CD4-positive, alpha-beta T cell treated with Interleukin-6 for 4 hours (primary cell): ENCODE measurements around the gene CLEC16A.

Experiments
- DNase-seq: peaks from one replicate; pipeline ENCODE4 v3.0.0-alpha.2; 2020; ENCODE audit warnings: mixed read lengths

Gene CLEC16A, protein sequence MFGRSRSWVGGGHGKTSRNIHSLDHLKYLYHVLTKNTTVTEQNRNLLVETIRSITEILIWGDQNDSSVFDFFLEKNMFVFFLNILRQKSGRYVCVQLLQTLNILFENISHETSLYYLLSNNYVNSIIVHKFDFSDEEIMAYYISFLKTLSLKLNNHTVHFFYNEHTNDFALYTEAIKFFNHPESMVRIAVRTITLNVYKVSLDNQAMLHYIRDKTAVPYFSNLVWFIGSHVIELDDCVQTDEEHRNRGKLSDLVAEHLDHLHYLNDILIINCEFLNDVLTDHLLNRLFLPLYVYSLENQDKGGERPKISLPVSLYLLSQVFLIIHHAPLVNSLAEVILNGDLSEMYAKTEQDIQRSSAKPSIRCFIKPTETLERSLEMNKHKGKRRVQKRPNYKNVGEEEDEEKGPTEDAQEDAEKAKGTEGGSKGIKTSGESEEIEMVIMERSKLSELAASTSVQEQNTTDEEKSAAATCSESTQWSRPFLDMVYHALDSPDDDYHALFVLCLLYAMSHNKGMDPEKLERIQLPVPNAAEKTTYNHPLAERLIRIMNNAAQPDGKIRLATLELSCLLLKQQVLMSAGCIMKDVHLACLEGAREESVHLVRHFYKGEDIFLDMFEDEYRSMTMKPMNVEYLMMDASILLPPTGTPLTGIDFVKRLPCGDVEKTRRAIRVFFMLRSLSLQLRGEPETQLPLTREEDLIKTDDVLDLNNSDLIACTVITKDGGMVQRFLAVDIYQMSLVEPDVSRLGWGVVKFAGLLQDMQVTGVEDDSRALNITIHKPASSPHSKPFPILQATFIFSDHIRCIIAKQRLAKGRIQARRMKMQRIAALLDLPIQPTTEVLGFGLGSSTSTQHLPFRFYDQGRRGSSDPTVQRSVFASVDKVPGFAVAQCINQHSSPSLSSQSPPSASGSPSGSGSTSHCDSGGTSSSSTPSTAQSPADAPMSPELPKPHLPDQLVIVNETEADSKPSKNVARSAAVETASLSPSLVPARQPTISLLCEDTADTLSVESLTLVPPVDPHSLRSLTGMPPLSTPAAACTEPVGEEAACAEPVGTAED

GRCh38 chr16:10944249-10945064, at the start of gene CLEC16A:
Gene CLEC16A, plus strand, starts transcription at chr16:10944564. Its CDS starts 154 bp downstream, at chr16:10944718.
- peak; percentile 96 for DNase-seq

GRCh38 chr16:10895053-10895946, 49.1 kb upstream of the CLEC16A start:
- DNase-seq, result peak; percentile 30

- DNase-seq, result no peak
Observed at GRCh38 chr16:10896165-10896564, 48.2 kb upstream of the CLEC16A start.

GRCh38 chr16:10896723-10897122, 47.6 kb upstream of the CLEC16A start:
- no peak for DNase-seq

DNA sequence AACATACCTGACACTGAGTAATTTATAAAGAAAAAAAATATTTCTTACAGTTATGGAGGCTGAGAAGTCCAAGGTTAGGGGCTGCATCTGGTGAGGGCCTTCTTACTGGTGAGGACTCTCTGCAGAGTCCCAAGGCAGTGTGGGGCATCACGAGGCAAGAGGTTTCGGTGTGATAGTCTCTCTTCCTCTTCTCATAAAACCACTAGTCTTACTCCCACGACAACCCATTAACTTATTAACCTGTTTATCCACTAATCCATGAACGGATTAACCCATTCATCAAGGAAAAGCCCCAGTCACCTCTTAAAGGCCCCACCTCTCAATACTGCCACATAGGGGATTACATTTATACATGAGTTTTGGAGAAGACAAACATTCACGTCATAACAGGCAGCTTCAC, 47.2 kb upstream of the CLEC16A start:
- no peak for DNase-seq

DNA sequence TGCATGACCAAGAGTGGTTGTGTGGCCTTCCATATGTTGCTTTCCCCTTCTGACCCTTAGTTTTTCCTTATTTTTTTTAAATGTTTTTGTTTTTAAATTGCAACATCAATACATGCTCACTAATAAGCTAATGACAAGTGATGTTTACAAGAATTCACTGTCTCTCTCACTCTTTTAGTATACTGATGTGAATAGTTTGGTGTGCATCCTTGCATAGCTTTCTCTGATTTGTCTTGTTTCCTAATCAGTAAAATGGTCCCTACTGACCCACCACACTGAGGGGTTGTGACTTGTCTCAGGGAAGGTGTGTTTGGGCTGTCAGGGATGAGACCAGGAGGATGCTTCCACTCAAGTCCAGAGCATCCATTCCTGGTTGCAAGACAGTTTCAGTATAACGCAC, 41.4 kb upstream of the CLEC16A start:
- DNase-seq, result no peak

DNA sequence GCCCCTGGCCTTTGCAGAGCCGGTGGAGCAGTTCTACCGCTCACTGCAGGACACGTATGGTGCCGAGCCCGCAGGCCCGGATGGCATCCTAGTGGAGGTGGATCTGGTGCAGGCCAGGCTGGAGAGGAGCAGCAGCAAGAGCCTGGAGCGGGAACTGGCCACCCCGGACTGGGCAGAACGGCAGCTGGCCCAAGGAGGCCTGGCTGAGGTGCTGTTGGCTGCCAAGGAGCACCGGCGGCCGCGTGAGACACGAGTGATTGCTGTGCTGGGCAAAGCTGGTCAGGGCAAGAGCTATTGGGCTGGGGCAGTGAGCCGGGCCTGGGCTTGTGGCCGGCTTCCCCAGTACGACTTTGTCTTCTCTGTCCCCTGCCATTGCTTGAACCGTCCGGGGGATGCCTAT, 37.9 kb upstream of the CLEC16A start:
- no peak for DNase-seq

- no peak for DNase-seq
Observed at GRCh38 chr16:10906914-10907756, 37.2 kb upstream of the CLEC16A start.

- DNase-seq, result no peak
Observed at GRCh38 chr16:10907757-10908045, 36.7 kb upstream of the CLEC16A start.

- DNase-seq, result no peak
Observed at GRCh38 chr16:10911267-10911666, 33.1 kb upstream of the CLEC16A start.

DNA sequence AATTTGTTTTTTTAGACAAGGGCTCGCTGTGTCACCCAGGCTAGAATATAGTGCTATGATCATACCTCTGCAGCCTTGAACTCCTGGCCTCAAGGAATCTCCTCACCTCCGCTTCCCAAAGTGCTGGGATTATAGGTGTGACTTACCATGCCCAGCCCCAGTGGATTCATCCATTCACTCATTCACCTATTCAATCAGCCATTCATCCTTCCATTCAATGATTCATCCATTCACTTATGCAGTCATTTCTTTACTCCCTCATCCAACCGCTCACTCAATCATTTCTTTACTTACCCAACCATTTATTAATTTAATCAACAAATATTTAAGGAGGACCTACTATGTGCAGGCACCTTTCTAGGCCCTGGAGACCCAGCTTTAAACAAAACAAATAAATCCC, 27.8 kb upstream of the CLEC16A start:
- no peak for DNase-seq

DNA sequence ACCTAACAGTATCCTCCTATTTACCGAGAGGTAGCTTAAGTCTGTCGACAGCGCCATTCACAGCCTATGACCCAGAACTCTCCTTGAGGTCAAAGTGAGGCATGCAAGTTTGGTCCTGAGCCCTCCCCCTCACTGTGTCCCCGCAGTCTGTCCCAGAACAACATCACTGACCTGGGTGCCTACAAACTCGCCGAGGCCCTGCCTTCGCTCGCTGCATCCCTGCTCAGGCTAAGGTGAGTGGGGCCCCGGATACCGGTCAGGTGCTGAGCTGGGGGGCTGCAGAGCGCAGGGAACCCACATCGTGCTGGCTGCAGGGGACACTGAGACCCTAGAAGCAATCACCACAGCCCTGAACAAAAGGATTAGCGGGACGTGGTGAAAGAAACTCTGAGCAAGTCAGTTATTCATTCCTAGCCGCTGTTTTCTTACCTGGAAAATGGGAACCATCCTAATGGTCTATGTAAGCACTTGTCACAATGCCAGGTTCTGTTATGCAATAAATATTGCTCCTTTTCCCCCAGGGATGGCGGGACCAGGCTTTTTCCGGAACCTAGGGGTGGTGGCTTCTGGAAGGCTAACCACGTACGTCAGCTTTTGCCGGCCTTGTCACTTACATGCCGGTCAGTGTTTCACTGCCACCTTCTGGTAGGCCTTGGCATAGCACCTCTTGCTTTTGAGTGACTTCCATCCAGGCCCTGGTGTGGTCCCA, 25.9 kb upstream of the CLEC16A start:
- peak; percentile 82 for DNase-seq

DNA sequence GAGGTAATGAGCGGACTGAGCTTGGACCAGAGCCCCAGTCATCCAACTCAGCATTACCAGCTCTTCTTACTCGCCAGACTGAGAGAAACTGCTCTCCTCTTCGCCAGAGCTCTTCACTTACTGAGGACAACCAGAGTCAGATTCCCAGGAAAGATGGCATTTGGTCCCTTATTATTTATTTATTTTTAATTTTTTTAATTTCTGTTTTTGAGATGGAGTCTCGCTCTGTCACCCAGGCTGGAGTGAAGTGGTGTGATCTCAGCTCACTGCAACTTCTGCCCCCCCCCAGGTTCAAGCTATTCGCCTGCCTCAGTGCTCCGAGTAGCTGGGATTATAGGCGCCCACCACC, 25.4 kb upstream of the CLEC16A start:
- no peak for DNase-seq

DNA sequence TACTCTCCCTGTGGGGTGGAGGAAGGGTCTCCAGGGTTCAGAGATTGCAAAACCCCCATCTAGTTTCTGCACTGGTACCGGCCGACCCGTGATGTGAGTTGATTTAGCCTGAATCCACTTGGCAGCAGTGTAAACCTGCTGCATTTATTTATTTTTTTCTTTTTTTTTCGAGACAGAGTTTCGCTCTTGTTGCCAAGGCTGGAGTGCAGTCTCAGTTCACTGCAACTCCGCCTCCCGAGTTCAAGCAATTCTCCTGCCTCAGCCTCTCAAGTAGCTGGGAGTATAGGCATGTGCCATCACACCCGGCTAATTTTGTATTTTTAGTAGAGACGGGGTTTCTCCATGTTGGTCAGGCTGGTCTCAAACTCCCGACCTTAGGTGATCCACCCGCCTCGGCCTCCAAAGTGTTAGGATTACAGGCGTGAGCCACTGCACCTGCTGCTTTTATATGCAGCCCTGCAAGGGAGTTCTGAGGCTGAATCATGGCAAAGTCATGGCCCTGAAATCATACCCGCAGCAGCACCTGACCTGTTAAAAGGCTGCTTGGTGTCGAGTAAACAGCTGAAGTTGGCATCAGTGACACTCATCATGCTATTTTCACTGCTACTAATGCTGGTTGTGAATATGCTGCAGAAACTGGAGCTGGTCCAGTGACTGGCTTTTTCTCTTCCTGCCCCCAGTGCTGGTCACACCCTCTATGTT, 23.5 kb upstream of the CLEC16A start:
- no peak for DNase-seq

GRCh38 chr16:10921536-10922327, 22.6 kb upstream of the CLEC16A start:
- no peak for DNase-seq

DNA sequence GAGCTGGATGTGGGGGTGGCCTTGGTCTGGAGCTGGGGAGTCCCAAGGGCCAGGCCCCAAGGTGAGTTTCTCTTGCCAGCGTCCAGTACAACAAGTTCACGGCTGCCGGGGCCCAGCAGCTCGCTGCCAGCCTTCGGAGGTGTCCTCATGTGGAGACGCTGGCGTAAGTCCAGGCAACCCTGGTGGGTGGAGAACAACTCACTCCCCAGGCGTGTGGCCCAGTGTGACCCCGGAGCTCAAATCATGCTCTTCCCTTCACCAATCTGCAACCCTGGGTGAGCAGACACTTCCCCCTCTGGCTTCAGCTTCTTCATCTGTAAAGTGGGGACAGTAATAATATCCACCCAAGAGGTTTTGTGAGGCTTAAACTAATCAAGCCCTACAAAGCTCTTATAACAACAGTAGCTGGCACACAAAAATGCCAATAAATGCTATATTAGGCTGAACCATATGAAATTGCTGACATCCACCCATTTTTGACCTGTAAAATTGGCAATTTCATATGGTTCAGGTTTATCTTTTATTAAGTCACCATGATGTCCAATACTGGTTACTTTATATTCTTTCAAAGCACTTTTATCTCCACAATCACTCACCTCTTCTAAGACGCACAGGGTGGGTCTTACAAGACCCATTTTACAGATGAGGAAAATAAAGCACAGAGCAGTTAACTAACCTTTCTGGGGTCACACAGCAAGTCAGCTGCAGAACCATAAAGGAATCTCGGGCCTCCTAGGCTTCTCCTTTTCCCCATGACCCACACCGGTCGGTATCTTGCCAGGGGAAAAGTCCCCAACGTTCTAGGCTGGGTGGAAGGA, 21.8 kb upstream of the CLEC16A start:
- DNase-seq, result no peak

DNA sequence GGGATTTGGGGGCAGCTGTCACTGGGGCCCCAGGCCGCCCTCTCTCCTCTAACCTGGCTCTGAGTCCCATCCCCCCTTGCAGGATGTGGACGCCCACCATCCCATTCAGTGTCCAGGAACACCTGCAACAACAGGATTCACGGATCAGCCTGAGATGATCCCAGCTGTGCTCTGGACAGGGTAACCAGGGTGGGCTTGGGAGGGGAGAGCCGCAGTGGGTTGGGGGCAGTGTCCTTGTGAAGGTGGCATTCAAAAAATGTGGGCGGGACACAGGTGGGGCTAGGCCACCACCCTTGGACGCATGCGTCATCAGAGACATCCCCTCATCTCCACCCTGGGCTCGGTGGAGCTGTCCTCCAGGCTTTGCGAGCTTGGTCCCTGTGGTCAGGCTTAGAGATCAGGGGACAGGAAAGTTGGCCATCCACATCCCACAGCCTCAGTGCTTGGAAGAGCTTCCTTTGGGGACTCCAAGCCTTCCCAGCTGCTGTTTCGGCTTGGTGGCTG, 21.2 kb upstream of the CLEC16A start:
- DNase-seq, result no peak
